OCI-LY3 (cell line): ENCODE measurements around the gene PMM2.
"Not testable (repeated sequence)": the region's sequence is repeated elsewhere in the genome, so short reads cannot be mapped to it uniquely, and the experiment has no call there.

Source experiments
- EZH2phosphoT487 ChIP-seq: fragments of 200-600 bp; shearing (Covaris generic); IDR thresholded peaks from 2 replicates; pipeline ENCODE4 v1.6.1; 2018; ENCODE audit warnings: antibody characterized with exemption, mixed run types, low read depth
- TF ChIP-seq, protein P1 (sequence below): fragments of 200-600, 300-600 bp; sonication (generic); IDR thresholded peaks from 2 replicates; pipeline ENCODE4 v1.5.1; 2014; ENCODE audit warnings: antibody characterized with exemption, low read length, low read depth

- TF ChIP-seq, protein P1, sequence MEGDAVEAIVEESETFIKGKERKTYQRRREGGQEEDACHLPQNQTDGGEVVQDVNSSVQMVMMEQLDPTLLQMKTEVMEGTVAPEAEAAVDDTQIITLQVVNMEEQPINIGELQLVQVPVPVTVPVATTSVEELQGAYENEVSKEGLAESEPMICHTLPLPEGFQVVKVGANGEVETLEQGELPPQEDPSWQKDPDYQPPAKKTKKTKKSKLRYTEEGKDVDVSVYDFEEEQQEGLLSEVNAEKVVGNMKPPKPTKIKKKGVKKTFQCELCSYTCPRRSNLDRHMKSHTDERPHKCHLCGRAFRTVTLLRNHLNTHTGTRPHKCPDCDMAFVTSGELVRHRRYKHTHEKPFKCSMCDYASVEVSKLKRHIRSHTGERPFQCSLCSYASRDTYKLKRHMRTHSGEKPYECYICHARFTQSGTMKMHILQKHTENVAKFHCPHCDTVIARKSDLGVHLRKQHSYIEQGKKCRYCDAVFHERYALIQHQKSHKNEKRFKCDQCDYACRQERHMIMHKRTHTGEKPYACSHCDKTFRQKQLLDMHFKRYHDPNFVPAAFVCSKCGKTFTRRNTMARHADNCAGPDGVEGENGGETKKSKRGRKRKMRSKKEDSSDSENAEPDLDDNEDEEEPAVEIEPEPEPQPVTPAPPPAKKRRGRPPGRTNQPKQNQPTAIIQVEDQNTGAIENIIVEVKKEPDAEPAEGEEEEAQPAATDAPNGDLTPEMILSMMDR: not testable (repeated sequence)
- not testable (repeated sequence) for TF ChIP-seq EZH2phosphoT487
Observed at GRCh38 chr16:8803733-8804132, 6.1 kb downstream of the PMM2 start.
